GM19035 (cell line): ENCODE data around the gene KCNK18.

Source experiments
- ATAC-seq: cut with Tn5 transposase; IDR thresholded peaks from one replicate; pipeline ENCODE4 v1.9.1; 2021; ENCODE audit not compliant: unreplicated experiment

The KCNK18 gene

DNA sequence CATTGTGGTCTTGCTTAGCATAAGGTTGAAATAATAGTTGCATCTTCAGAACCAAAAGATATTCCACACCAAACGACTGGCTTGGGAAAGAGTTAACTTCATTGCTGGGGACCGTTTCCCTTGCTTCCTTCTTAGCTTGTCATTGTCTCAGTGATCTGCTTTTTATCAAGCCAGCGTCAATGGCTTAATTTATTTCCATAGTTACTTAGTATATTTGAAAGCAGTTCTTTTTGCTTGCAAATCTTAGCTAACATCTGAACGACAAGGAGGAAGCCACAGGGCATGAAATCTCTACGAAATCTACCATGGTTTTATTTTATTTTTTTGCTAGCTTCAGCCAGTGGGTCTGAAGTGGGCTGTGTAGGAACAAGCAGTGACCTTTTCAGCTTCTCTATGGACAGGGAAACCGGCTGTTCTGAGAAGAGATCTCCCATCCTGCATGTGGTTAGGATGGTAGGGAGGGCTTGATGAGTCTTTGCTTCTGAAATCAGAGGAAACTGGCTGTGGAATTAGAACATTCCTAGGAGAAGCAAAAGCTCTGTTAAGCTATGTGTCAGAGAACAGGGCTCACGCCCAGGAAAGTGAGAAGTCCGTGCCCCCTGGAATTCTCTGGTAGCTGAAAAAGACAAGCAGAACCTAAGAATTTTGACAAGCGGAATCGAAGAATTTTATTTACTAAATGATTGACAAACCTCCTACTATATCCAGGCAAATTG lies 51.6 kb downstream of the KCNK18 start:
- no peak for ATAC-seq

DNA sequence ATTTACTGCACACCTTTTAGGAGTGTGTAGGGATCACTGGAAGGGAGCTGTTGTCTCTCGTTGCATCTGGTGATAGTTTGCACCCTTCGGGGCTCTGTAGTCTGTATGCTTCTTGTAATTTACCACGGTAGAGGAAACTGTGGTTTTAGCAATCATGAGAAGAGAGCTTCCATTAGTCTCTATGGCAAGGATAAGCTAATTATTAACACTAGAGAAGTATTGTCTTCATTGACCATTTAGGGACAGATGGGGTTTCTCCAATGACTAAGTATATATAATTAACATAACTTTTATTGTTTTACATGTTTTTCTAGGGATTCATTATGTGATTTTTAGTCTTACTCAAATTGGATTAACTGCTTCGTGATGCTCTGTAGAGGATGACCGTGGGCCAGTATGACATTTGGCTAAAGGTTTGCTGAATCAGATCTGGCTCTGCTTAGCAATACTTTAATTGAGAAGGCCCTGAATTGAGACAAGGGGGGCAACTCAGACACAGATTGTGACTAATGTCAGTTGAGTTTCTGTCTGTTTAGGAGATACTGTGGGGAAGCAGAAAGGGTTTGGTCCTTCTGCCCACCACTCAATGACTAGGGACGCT lies 52.3 kb downstream of the KCNK18 start:
- no peak for ATAC-seq

DNA sequence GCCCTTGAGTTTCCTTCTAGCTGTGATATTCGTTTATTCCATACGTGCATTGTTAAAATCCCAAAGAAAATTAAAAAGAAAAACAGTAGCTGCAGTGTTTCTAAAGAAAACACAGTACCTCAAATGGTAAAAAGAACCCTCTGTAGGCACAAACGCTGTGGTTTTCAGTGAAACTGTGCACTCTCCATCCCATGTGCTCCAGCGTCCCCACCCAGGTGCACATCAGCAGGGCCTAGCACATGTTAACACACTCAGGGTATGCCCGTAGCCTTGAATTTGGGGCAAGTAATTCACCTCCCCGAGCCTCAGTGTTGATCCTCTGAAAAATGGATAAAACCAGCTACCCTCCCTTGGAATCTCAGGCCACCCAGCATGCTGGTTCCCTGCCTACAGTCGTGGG lies 53.1 kb downstream of the KCNK18 start:
- no peak for ATAC-seq

DNA sequence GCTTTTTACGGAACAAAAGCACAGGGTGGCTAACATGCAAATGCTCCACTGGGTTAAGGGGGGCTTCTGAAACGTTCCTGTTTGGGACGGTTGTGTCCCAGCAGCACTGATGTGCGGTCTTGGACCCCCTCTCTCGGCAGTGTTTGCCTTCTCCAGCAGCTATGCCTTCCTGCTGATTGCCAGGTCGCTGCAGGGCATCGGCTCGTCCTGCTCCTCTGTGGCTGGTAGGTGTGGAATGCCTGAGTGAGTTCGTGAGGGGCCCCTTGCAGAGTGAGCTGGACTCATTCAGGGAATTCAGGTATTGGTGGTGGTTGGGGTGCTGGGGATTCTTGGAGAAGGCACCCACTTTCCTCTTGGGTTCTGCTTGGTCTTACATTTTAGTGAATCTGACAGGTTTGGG lies 56.6 kb downstream of the KCNK18 start:
- no peak for ATAC-seq

DNA sequence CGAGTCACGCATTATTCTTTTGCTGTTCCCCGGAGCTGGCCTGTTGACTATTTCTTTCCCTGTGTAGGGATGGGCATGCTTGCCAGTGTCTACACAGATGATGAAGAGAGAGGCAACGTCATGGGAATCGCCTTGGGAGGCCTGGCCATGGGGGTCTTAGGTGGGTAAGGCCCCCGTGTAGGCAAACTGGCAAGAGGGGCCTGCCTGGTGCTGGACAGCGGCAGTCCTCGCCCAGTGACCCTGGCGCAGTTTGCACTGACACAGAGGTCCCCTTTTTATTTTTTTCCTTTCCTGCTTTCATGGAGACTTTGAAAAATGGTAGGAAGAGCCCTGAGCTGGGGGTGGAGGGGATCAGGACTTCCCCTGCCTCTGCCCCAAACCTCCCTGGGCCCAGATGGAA lies 57.0 kb downstream of the KCNK18 start:
- ATAC-seq: no peak

DNA sequence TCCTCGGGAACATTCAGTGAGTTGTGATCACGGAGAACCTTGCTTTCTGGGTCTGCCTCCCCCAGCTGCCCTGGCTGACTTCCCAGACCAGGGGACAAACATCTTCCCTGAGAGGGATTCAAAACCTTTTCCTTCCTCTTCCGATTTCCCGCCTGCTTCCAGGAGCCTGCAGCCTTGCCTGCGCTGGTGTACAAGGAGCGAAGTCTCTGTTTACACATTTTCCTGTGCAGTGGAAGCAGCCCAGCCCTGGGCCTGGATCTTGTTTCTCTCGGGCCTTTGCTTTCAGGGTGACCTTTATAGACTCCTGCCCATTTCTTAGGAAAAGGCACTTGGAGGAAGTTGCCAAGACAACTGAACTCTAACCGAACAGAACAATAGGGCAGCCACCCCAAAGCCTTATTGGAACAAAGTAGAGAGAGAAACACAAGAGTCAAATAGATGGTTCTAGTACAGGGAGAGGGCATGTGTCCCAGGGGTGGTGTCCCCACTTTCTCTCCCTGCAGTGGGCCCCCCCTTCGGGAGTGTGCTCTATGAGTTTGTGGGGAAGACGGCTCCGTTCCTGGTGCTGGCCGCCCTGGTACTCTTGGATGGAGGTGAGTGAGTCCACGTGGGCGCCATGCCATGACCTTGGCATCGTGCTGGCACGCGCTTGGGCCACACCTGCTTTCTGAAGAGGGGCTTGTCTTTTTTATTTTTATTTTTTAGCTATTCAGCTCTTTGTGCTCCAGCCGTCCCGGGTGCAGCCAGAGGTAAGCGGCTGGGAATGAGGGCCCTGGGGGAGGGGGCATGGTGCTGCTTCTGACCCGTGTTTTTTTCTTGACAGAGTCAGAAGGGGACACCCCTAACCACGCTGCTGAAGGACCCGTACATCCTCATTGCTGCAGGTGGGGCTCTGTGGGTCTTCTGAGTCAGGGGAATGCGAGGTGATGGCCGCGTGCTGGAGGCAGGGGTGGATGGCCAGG lies 57.8 kb downstream of the KCNK18 start:
- no peak for ATAC-seq

DNA sequence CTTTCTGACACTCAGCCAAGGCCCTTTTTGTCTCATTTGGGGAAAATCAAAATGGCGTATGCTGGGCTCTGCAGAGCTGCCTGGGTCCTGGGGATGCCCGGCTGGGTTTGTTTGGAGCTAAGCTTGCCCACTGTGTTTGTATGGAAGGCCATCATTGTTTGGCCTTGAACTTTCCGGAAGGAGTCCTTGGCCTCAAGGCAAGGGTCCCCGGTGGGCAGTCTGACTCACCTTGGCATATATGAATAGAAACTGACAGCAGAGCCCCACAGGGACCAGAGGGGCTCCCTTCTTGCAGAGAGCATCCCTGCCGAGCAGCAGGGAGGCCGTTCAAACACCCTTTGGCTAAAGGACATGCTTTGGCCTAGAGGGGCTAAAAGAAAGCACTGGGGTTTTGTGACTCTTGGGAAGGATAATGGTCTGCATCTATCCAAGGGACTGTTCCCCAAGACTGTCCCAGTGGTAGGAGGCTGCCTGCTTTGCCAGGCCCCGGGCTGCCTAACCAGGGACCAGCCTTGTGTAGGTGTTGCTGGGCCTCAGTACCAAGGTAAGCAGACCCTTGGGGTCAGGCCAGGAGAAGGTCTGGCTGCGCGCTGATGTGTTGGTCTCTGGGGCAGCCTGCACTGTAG lies 58.7 kb downstream of the KCNK18 start:
- ATAC-seq: no peak

DNA sequence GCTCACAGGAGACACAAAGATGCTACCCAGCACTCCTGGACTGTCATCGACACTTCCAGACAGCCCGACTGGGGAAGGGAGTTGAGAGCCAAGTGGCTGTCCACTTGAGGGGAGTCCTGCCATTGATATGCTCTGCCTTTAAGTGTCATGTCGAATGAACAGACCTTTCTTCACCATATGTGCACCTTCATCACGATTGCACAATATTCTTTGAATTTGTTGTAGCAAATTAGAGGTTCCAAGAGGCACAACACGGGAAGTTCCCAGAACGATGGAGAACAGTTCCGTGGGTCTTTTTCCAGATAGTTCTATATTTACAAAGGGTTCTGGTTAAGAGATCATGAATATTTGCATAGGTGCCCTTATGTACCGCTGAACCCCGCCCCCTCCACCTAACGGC lies 59.6 kb downstream of the KCNK18 start:
- no peak for ATAC-seq

DNA sequence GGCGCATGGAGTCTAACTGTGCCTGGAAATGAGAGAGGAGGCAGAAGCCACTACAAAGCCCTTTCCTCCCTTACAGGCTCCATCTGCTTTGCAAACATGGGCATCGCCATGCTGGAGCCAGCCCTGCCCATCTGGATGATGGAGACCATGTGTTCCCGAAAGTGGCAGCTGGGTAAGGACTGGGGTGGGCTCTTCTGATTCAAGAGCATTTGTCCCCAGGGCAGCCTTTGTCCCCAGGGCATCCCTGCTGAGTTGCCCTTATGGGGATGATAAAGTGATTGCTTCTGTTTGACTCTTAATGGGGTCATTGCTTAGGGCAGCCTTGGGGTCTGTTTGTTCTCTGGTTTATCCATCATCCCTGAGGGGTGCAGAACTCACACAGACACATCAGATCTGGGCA lies 60.4 kb downstream of the KCNK18 start:
- ATAC-seq: no peak

DNA sequence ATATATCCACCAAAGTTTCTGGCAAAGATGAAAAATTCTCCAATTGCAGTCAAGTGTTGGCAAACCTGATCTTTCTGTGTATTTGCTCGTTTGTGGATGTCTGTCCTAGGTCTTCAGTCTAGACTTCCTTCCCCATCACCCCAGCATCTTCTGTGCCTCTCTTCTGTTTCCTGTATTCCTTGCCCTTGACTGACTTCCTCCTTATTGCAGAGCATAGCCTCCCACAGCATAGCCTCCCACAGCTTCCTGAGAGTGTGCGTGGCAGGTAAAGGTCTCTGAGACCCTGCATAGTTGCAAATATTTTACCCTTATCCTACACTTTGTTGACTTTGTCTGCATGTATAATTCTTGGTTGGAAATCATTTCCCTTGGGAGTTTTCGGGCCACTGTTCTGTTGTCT lies 62.0 kb downstream of the KCNK18 start:
- no peak for ATAC-seq
